ENCODE results near the gene DLST. TPM values are rescaled to one million over a fixed set of nuclear protein-coding genes. Genes with fewer than 3 reads are reported as not detected.
A peak's percentile ranks its signal among the peaks of the same experiment; 100 is the strongest.

The DLST gene
- total and polyA plus RNA-seq, 2 of the 4 experiments (the other 2 are of a cell fraction), result 58.6 to 119 TPM

DNA sequence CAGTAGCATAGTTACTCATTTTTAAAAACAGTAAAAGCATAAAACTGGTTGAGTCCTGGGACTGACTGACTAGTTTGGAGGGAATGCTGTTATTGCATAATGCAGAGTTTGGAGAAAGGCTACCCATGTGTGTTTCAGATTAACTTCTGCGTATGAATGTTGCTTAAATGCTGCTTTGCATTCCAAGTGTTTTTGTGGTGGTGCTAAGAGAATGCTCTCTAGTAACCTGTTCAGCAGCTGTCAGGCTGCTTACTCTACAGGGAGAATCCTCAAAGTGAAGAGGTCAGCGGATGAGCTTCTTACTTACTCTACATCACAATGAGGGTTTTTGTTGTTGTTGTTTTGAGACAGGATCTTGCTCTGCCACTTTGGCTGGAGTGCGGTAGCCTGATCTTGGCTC is 4.3 kb downstream of the DLST start:
- ATAC-seq (ENCODE audit: low read depth) (peak; percentile 64), DNase-seq (peak; percentile 98)
- peaks cover 17% of the 10 kb centered on the region for H3K36me3 ChIP-seq (ENCODE audit: control insufficient read depth, insufficient read depth, low read length)
- BruUV-seq (replicated peaks), result no TSS peak
- H3K9me3 ChIP-seq (ENCODE audit: control insufficient read depth, insufficient read depth, low read length), result no peaks in the 10 kb centered on the region
- peak overlapping the region; percentile 57; the same call in 1 of the 2 replicates for H3K27ac ChIP-seq (ENCODE audit: insufficient read depth, low read length)
- H3K4ac ChIP-seq (ENCODE audit: low read depth, low read length), result peak overlapping the region; percentile 59; the same call in 1 of the 2 replicates
- peaks cover 66% of the 10 kb centered on the region for H4K20me1 ChIP-seq (ENCODE audit: insufficient read depth, low read length)
- TF ChIP-seq, protein P1, sequence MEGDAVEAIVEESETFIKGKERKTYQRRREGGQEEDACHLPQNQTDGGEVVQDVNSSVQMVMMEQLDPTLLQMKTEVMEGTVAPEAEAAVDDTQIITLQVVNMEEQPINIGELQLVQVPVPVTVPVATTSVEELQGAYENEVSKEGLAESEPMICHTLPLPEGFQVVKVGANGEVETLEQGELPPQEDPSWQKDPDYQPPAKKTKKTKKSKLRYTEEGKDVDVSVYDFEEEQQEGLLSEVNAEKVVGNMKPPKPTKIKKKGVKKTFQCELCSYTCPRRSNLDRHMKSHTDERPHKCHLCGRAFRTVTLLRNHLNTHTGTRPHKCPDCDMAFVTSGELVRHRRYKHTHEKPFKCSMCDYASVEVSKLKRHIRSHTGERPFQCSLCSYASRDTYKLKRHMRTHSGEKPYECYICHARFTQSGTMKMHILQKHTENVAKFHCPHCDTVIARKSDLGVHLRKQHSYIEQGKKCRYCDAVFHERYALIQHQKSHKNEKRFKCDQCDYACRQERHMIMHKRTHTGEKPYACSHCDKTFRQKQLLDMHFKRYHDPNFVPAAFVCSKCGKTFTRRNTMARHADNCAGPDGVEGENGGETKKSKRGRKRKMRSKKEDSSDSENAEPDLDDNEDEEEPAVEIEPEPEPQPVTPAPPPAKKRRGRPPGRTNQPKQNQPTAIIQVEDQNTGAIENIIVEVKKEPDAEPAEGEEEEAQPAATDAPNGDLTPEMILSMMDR (conservative IDR thresholded peaks at IDR 0.05; ENCODE audit: low read depth, low read length), result no peak
- TF ChIP-seq NFE2L2 (IDR thresholded peaks at IDR 0.05; ENCODE audit: low read depth, low read length), result no peak
- TF ChIP-seq MXI1 (IDR thresholded peaks at IDR 0.05; ENCODE audit: borderline replicate concordance, low read depth, low read length), result peak; percentile 75
- no peak for TF ChIP-seq RCOR1 (IDR thresholded peaks at IDR 0.05; ENCODE audit: insufficient replicate concordance, low read length)
- TF ChIP-seq CHD1 (IDR thresholded peaks at IDR 0.05; ENCODE audit: low read depth, low read length), result no peak
- peak; percentile 22; the same call in 1 of the 2 replicates for TF ChIP-seq MAFK (IDR thresholded peaks at IDR 0.05; ENCODE audit: low read depth, low read length)
- TF ChIP-seq CEBPB (IDR thresholded peaks at IDR 0.05; ENCODE audit: low read depth, low read length), result peak; percentile 100
- TF ChIP-seq FOS (IDR thresholded peaks at IDR 0.05; ENCODE audit: low read depth, low read length), result peak; percentile 60; the same call in 1 of the 2 replicates
- no peak for TF ChIP-seq SMC3 (IDR thresholded peaks at IDR 0.05; ENCODE audit: low read depth, low read length)
- 0 out of 2 replicates have a peak, but pooled peaks have one; percentile 4 for TF ChIP-seq BHLHE40 (IDR thresholded peaks at IDR 0.05; ENCODE audit: low read depth, low read length)
- TF ChIP-seq RAD21 (IDR thresholded peaks at IDR 0.05; ENCODE audit: low read length), result no peak
- TF ChIP-seq, protein P2, sequence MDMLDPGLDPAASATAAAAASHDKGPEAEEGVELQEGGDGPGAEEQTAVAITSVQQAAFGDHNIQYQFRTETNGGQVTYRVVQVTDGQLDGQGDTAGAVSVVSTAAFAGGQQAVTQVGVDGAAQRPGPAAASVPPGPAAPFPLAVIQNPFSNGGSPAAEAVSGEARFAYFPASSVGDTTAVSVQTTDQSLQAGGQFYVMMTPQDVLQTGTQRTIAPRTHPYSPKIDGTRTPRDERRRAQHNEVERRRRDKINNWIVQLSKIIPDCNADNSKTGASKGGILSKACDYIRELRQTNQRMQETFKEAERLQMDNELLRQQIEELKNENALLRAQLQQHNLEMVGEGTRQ (IDR thresholded peaks at IDR 0.05; ENCODE audit: low read depth, low read length), result no peak
- TF ChIP-seq MAZ (IDR thresholded peaks at IDR 0.05; ENCODE audit: borderline replicate concordance, low read depth, low read length), result no peak
- TF ChIP-seq POLR2A (IDR thresholded peaks at IDR 0.05; ENCODE audit: low read depth, low read length), result no peak
- TF ChIP-seq, protein P3, sequence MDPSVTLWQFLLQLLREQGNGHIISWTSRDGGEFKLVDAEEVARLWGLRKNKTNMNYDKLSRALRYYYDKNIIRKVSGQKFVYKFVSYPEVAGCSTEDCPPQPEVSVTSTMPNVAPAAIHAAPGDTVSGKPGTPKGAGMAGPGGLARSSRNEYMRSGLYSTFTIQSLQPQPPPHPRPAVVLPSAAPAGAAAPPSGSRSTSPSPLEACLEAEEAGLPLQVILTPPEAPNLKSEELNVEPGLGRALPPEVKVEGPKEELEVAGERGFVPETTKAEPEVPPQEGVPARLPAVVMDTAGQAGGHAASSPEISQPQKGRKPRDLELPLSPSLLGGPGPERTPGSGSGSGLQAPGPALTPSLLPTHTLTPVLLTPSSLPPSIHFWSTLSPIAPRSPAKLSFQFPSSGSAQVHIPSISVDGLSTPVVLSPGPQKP (IDR thresholded peaks at IDR 0.05; ENCODE audit: borderline replicate concordance, low read depth, low read length), result no peak
- TF ChIP-seq RFX5 (IDR thresholded peaks at IDR 0.05; ENCODE audit: low read depth, low read length), result no peak
- no peak overlapping the region for H4K8ac ChIP-seq (ENCODE audit: low read depth in 2 of 2, low read length in 2 of 2)
- H4K91ac ChIP-seq (ENCODE audit: insufficient read depth, low read depth, low read length), result no peak overlapping the region
- peaks cover 20 to 86% of the 10 kb centered on the region in 2 experiments for H3K79me1 ChIP-seq (ENCODE audit: low read depth in 1 of 2, low read length in 2 of 2)
- H3K4me1 ChIP-seq (ENCODE audit: control insufficient read depth, insufficient read depth, low read length), result peaks cover 32% of the 10 kb centered on the region
- peak overlapping the region; percentile 71 for H2BK5ac ChIP-seq (ENCODE audit: low read depth, low read length, poor library complexity, severe bottlenecking)
- intact Hi-C loops (cut with micrococcal nuclease) (loop anchor here (10.0 kb wide), 1 partner anchor 281 kb away; no protein-coding TSS in a partner anchor), dilution Hi-C loops (cut with HindIII; ENCODE audit: low sequenced_read_pairs, unreplicated experiment) (no loop called here), in situ Hi-C loops (cut with MboI; ENCODE audit: low sequenced_read_pairs) (no loop called here)
- H2AK5ac ChIP-seq (ENCODE audit: low read depth, low read length), result no peak overlapping the region
- no peak overlapping the region for H2BK15ac ChIP-seq (ENCODE audit: low read depth, low read length)
- no peak overlapping the region for H3K9ac ChIP-seq (ENCODE audit: low read depth, low read length)
- no peak overlapping the region for H3K14ac ChIP-seq (replicated peaks; ENCODE audit: low read depth, low read length)
- no peak overlapping the region for H2AFZ ChIP-seq (replicated peaks; ENCODE audit: low read length, poor library complexity)
- peak overlapping the region; percentile 71 for H3K4me2 ChIP-seq (ENCODE audit: low read depth, low read length)
- H3K18ac ChIP-seq (ENCODE audit: low read depth, low read length), result peak overlapping the region; percentile 28
- no peak overlapping the region for H3K56ac ChIP-seq (ENCODE audit: extremely low read depth, insufficient read depth, low read length)
- peaks cover 19% of the 10 kb centered on the region for H3K9me1 ChIP-seq (ENCODE audit: insufficient read depth, low read length)
- H3K4me3 ChIP-seq (ENCODE audit: insufficient read depth, low read depth, low read length), result no peak overlapping the region
- ChIA-PET CTCF (interaction anchor here (0.8 to 0.9 kb wide), 2 partner anchors 20 to 25 kb away, joined by 4 read pairs; no protein-coding TSS in a partner anchor), POLR2A (ENCODE audit: unreplicated experiment) (no interaction called here)
- no peak overlapping the region for H2AK9ac ChIP-seq (replicated peaks; ENCODE audit: low read depth, low read length, poor library complexity)
- WGBS, 2 experiments (ENCODE audit: extremely low coverage in 2 of 2, insufficient read length in 1 of 2), result no CpG with 5 or more reads among the region's 3 CpGs
- no peak overlapping the region for H2BK20ac ChIP-seq (ENCODE audit: low read depth, low read length)
- no peak overlapping the region for H4K5ac ChIP-seq (ENCODE audit: low read depth, low read length)
- no peak overlapping the region for H3K23ac ChIP-seq (ENCODE audit: low read depth, low read length)
- no peaks in the 10 kb centered on the region for H3K27me3 ChIP-seq (ENCODE audit: control insufficient read depth, insufficient read depth, low read length)
- no peak overlapping the region for H2BK120ac ChIP-seq (ENCODE audit: low read depth, low read length)

Data from IMR-90 (cell line).